HG03280 (cell line): ENCODE results near the gene BNIP3.
A peak's percentile ranks its signal among the peaks of the same experiment; 100 is the strongest.

Experiments used
- ATAC-seq: cut with Tn5 transposase; IDR thresholded peaks from one replicate; pipeline ENCODE4 v1.9.1; 2021; ENCODE audit warnings: mild to moderate bottlenecking, moderate library complexity; ENCODE audit not compliant: unreplicated experiment

BNIP3 gene, protein sequence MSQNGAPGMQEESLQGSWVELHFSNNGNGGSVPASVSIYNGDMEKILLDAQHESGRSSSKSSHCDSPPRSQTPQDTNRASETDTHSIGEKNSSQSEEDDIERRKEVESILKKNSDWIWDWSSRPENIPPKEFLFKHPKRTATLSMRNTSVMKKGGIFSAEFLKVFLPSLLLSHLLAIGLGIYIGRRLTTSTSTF

DNA sequence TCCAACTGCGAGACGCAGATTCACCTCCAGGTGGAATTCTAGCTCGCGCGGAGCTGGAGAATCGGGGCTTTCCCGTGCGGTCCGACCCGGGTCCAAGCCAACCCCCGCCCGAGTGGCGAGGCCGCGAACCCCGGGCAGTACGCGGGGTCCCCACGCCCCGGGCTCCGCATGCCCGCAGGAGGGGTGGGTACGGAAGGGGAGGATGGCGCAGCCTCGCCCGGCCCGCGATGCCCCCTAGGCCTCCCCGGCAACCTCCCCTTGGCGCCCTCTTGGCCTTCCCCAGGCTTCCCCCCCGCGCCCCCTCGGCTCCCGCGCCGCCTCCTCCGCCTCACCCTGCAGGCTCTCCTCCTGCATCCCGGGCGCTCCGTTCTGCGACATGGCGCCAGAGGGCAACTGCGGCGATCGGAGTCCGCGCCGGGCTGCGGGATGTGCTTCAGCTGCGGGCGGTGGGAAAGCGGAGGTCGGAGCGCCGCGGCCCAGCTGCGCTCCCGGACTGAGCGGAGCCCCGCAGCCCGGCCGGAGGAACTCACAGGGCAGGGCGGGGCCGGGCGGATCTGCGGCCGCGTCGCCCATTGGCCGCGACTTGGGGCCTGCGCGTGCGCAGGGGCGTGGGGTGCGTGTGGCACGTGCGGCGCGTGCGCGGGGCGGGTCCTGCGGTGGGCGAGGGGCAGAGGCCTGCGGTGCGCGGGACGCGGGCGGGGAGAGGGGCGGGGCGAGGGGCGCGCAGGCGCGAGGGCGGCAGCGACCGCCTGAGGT, at the start of gene BNIP3:
BNIP3 (minus strand) TSS at position 495 of the 756 bp plus-strand sequence; CDS start at position 378, 117 bp downstream.
- ATAC-seq: peak; percentile 88

DNA sequence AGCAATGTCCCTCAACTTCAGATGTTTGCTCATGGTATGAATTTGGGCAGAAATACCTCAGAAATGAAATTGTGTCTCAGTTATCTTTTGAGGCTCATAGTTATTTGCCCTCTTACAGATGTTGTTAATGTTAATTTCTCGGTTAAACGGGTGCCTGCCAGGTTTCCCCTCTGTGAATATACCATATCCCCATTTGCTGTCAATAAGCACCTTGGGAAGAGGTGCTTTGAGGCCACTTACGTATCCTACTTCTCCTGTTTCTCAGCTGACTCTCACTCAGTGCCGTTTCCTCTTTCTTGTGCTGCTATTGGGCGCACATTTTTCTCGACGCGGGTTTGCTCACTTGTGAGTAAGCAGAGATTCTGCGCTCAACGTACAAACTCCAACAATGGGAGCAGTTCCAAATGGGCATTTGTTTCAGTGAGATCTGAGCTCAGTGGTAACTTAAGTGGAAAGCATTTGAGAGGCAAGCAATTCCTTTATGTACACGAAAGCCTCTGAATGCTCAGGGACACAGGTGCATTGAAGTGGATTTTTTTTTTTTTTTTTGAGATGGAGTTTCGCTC, 49.3 kb upstream of the BNIP3 start:
- ATAC-seq: no peak

DNA sequence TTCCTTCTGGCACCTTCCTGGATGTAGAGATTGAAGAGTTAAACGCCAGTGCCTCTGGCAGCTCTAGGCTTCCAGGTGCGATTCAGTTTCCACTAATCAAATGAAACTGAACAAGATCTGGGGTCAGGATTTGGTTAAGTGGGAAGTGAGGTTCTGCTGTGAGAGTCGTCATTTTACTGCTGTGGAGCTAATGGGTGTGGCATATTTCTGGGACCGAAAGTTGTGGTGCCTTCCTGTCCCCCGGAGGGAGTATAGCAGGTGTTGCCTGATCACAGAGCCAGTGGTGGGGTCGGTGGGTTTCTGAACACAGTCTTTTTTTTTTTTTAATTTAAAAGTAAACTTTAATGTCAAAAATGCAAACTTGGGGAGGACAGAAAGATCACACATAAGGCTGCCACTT, 47.0 kb upstream of the BNIP3 start:
- no peak for ATAC-seq

DNA sequence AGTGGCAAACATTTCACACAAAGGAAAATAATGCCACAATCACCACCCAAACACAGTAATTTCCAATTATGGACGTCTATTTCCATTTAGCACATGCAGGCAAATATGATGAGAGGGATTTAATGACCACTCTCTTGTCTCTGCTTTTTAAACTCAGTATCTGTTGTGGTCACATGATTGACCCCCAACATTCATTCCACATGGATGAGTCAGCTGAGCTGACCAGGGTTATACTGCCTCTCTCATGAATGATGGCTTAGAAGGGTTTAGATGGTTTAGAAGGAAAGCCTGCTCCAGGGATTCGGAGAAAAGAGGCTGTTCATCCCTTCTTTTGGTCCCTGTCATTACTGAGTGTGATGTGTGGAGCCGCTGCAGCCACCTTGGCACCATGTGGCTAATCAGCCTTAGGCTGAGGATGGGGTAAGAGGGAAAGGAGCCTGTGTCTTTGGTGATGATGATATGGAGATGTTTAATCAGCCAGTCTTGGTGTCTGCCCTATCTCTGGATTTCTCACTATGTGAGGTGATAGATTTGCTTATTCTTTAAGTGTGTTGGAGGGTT, 45.8 kb upstream of the BNIP3 start:
- ATAC-seq: no peak

DNA sequence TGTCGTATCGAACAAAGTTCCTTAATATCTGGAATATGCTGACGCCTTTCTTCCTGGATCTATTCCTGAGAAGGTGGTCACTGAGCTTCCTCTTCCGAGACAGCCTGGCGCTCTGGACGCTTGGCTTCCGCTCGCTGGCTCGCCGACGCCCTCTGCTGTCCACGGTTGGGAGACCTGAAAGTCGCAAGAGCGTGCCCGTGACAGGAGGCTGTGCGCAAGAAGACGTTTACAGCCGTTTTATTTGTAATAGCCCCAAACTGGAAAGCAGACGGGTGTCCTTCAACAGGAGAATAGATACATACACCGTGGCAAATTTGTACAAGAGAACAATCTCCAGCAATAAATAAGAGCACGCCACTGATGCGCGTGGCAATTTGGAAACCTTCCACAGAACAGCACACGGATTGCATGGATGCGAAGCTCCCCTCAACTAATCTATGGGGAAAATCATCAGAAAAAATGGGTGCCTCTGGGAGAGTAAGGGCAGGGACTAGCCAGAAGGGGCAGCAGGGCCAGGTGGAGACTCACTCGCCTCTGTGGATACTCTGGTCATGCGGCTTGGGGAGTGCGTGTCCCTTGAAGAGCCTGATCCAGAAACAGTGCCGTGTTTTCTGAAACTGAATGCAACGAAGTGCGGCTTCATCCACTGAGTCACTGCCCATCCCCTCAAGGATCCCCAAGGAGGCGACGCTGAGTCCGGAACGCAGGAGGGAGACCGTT, 41.5 kb upstream of the BNIP3 start:
- ATAC-seq: no peak

DNA sequence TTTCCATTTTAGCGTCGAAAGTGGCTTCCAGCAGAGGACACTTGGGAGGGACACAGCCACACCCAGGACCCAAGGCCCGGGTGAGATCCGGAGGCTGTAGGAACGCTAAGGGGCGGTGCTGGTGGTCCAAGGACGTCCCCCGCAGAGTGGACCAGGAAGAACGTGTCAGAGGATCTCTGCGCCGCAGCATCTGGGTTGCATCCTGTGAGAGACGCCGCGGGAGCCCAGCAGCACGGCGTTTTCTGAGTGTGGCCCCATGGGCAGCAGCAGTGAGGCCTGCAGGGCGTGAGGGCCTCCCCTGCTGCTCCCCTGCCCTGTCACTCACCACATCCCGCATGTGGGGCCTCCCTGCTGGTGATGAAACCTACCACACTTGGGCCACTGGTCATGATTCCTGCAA, 40.5 kb upstream of the BNIP3 start:
- no peak for ATAC-seq

DNA sequence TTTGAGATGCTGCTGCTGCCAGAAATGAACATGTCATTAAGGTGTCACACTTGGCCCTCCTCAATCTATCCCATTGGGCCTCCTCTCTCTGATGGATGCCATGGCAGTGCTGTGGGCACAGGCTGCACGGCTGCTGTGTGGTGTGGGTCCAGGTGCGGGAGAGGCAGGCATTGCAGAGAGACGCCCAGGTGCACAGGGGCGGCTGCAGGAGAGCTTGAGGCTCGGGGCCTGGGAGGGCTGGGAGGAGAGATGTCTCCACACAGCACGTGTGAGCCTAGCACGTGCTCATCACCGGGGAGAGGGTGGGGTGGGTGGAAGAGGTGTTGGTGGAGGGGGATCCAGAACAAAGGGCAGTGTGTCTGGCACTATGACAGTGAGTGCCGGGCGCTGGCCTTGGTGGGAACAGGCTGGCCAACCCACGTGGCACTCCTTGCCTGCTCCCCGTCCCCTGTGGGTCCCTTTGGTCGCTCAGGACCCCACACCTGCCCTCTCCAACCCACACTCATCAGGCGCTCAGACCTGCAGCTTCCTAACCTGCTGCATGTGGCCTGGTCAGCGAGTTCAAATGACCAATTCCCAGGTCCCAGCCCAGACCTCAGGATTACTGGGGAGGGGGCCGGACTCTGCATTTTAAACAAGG, 39.9 kb upstream of the BNIP3 start:
- ATAC-seq: no peak

DNA sequence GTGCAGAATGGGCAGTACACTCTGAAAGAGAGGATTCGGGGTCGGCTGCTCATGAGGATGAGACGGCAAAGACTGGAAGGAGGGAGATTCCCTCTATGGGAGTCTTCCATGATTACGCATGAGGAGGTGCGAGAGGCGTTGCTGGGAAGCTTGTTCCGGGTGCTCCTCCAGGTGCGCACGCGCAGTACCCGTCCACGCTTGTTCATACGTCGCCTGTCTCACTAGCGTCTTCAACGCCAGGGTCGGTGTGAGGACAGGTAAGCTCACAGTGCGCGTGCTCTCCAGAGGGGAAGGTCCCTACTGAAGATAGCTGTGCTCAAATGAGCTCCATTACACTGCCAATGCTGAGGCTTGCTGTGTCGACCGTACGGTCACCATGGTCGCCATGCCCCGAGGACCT, 39.3 kb upstream of the BNIP3 start:
- no peak for ATAC-seq

DNA sequence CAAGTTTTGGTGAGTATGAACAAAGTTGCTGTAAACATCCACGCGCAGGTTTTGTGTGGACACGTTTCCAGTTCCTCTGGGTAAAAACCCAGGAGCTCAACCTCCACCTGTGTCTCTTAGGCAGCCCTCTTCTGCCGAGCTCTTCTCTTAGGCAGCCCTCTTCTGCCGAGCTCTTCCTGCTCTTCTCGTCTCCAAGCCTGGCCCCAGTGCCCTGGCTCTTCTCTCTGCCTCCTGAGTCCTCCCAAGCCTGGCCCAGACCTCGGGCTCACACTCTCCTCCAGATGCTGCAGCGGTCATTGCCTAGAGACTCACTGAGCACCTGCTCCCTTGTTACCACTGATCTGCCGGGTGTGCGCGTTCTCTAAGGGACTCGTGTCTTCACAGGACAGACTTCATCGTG, 38.7 kb upstream of the BNIP3 start:
- no peak for ATAC-seq

DNA sequence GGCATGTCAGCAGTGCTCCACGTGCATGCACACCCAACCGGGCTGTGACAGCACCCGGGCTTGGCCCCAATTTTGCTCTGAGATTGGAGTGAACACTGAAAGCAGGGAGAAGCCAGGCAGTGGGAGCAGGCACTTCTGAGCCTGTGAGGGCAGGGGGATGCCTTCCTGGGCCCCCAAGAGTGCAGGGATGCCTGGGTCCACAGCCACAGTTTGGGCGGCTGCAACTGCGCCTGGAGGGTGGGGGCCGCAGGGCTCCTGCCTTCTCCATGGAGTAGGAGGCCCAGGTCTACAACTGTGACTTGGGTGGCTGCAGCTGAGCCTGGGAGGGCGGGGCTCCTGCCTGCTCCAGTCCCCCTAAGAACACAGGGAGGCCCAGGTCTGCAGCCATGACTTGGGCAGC, 37.6 kb upstream of the BNIP3 start:
- ATAC-seq: no peak

DNA sequence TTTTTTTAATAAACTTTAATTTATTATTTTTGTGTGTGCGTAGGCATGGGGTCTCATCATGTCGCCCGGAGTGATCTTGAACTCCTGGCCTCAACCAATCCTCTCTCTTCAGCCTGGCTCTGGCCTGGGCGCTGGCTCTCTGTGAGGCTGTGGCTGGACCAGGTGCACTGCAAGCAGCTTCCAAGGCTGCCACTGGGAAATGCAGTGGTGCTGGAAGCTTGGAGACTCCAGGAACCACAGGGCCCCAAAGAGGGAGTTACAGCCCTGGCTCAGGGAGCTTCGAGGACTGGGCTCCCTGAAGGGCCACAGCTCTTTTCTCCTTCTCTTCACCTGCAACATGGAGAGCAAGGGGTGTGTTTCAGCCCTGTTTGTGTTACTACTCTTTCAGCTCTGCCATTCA, 36.7 kb upstream of the BNIP3 start:
- ATAC-seq: no peak

DNA sequence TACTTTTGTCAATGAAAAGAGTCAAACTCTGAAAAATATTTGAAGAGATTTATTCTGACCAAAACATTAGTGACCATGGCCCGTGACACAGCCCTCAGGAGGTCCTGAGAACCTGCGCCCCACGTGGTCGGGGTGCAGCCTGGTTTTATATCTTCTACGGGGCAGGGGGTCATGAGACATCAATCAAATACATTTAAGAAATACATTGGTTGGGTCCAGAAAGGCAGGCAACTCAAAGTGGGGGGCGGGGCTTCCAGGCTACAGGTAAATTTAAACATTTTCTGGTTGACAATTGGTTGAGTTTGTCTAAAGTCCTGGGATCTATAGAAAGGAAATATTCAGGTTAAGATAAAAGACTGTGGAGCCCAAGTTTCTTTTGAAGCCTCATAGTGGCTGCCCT, 34.8 kb upstream of the BNIP3 start:
- ATAC-seq: no peak

DNA sequence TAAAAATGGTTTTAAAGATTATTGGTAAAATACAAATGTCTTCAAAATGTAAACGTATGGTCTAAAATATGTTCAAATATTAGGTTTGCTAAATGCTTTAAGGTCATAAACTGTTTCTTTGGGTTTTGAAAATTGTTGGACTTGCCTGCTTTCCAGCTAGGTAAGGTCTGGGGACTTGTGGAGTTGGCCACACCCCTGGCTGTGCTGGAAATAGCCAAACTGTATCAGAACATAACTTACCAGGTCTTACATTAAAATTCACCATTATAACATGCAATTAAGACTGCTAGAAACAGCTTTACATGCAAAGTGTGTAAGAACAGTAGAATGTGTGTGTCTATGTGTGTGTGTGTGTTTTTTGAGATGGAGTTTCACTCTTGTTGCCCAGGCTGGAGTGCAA, 29.7 kb upstream of the BNIP3 start:
- no peak for ATAC-seq

DNA sequence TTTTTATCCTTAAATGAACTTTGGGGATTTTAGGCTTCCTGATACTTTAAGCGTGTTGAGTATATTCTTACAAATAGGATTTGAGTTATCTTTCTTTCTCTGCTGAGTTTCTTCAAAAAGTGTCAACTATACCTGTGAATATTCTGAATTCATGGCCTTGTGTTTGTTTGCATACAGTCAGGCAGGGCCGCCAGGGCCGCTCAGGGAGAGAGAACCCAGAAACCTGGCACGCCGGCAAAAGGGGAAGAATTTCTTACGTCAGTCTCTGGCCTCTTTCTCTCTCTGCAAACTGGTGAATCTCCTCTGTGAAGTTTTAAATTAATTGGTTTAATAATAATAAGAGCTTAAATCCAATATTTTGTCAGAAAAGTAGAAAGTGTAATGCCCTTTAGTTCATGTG, 29.3 kb upstream of the BNIP3 start:
- ATAC-seq: no peak

DNA sequence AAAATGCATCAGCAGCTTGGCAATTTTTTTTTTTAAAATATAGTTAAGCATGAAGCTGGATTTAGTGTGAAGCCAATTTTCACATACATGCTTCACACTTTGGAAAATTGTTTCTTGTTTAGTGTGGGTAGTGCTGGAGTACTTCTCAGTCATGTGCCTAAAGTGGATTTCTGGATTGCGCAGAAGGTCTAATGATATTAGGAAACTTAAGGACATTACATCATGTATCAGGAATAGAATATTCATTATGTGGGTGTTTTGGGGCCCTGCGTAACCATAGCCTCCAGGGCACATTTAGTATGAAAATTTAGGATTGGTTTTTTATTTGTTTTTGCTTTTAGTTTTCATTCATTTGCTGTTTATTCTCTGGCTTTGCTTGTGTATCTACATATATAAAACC, 28.8 kb upstream of the BNIP3 start:
- no peak for ATAC-seq

DNA sequence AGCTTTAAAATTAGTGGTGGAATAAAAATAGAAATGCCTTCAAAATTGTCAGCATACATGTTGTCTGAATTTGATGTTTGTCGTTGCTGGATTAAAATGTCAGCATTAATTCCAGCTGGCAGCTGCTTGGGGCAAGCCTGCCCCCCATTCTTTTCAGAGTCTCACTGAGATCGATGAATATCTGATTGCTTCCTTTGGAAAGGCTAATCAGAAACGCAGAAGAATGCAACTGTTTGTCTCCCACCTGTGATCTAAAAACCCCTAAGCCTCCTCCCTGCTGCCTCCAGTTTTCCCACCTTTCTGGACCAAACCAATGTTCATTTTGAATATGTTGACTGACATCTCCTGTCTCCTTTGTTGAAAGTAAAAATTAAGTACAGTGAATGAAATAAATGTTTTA, 27.9 kb upstream of the BNIP3 start:
- ATAC-seq: no peak

DNA sequence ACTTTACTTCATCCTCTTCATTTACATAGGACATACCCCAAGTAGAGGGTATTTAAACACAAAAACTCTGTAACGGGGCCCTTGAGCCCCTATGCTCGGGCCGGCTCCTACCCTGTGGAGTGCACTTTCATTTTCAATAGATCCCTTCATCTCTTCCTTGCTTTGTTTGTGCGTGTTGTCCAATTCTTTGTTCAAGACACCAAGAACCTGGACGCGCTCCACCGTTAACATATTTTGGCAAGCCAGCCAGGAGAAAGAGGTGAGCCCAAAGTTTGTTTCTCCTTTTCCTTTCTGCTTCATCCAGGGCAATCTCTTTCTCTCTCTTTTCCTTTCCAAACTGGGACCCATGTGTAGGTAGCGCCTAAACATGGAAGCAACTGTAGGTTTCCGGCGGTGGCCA, 26.0 kb upstream of the BNIP3 start:
- ATAC-seq: no peak

DNA sequence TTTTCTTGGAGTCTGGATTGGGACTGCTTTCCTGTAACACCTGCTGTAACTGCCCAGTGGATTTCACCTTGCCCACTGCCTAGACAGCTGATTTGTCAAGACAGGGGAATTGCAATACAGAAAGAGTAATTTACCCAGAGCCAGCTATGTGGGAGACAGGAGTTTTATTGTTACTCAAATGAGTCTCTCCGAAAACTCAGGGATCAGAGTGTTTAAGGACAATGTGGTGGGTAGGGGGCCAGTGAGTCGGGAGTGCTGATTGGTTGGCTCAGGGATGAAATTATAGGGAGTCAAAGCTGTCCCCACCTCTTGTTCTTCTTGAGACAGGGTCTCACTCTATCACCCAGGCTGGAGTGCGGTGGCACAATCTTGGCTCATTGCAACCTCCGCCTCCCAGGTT, 25.2 kb upstream of the BNIP3 start:
- ATAC-seq: no peak

DNA sequence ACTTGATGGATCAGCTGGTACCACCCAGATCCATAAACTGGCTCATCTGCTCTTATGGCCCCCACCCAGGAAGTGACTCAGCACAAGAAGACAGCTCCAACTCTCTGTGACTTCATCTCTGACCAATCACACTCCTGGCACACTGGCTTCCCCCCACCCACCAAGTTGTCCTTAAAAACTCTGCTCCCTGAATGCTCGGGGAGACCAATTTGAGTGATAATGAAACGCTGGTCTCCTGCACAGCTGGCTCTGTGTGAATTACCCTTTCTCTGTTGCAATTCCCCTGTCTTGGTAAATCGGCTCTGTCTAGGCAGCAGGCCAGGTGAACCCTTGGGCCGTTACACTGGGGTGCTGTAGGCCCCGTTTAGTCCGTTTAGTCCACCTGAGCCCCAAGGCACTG, 23.4 kb upstream of the BNIP3 start:
- no peak for ATAC-seq

DNA sequence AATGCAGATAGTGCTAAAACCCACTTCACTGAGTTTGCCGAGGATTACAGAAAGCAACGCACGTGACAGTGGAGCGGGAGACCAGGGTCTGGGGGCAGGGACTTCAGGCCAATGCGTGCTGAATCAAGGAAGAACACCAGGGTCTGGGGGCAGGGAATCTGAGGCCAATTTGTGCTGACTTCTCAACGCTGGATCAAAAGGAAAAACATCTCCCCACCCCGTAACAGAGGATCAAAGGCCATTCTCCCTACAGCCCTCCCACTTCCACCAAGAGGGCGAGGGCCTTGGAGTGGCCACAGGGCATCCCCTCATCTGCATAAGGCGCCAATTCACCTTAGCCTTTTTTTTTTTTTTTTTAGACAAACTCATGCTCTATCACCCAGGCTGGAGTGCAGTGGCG, 22.3 kb upstream of the BNIP3 start:
- ATAC-seq: no peak

DNA sequence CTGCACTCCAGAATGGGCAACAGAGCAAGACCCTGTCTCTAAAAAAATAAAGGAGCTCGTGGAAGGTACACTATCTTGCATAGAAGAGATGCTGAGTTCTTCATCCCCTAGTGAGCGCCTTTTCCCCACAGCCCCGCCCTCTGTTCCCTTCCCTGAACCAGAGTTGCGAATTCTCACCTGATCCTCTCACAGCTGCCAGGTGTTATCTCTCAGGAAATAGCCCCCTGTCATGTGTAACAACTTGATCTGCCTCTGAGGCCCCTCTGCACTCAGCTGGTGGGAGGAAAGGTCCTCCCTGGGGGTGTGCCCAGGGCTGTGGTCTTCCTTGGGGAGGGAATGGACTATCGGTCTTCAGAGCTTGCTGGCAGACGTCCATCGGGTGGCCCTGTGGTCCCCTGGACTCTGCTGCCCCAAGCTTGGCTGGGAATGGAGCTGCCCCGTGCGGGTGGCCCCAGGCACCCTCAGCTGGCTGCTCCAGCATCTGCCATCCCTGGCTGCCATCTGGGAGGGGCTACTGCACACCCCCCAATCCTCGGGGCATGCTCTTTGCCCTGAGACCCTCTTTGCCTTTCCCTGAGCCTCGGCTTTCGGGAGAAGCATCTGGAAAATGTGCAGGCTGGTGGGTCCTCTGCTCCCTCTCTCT, 21.7 kb upstream of the BNIP3 start:
- no peak for ATAC-seq
